ENCODE measurements around the gene DDI2. TPM values are rescaled to one million over a fixed set of nuclear protein-coding genes. Genes with fewer than 3 reads are reported as not detected.

Gene DDI2
- total and polyA plus RNA-seq, 10 of the 15 experiments (the other 5 are each of a cell fraction or from before 2014, with no cell fraction given) = 3.3 to 33.1 (median 11.6) TPM

DNA sequence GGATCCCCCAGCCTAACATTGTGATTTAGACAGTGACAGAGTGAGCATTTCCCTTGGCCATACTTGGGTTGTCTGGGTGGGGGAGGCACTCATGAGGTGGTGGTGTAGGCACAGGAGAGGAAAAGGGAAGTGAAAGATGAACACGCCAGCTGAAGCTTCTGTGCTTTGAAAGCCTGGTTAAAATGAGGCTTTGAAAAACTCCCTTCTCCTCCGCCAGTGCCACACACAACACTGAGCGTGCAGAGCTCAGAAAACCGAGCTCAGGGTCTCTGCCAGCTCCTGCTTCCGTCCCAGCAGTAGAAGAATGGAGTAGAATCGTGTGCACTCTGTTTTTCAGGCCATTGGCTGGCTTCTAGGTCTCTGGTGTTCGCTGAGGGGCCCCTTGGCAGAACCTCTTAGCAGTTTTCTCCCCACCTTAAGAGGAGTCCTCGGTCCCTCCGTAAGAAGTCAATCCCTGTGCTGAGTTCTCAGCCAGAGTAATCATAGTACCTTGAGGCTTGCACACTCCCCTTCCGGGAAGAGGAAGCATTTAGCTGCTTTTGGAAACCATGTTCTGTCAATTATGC, 79.8 kb downstream of the DDI2 start (continued):
- no peak for TF ChIP-seq ZNF592 (IDR thresholded peaks at IDR 0.05)
- TF ChIP-seq CHD1 (IDR thresholded peaks at IDR 0.05; ENCODE audit: low read depth, low read length) = no peak
- TF ChIP-seq CREM (IDR thresholded peaks at IDR 0.05; ENCODE audit: low read depth) = peak; percentile 58; the same call in 1 of the 2 replicates
- TF ChIP-seq, protein P1, sequence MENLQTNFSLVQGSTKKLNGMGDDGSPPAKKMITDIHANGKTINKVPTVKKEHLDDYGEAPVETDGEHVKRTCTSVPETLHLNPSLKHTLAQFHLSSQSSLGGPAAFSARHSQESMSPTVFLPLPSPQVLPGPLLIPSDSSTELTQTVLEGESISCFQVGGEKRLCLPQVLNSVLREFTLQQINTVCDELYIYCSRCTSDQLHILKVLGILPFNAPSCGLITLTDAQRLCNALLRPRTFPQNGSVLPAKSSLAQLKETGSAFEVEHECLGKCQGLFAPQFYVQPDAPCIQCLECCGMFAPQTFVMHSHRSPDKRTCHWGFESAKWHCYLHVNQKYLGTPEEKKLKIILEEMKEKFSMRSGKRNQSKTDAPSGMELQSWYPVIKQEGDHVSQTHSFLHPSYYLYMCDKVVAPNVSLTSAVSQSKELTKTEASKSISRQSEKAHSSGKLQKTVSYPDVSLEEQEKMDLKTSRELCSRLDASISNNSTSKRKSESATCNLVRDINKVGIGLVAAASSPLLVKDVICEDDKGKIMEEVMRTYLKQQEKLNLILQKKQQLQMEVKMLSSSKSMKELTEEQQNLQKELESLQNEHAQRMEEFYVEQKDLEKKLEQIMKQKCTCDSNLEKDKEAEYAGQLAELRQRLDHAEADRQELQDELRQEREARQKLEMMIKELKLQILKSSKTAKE (IDR thresholded peaks at IDR 0.05; ENCODE audit: low read depth, poor library complexity, severe bottlenecking) = peak; percentile 84
- no peak for TF ChIP-seq CHD4 (IDR thresholded peaks at IDR 0.05)
- 0 out of 2 replicates have a peak, but pooled peaks have one; percentile 19 for TF ChIP-seq CBX5 (IDR thresholded peaks at IDR 0.05; ENCODE audit: low read depth)
- no peak for TF ChIP-seq KLF5 (IDR thresholded peaks at IDR 0.05; ENCODE audit: partially characterized antibody)
- TF ChIP-seq KAT2A (conservative IDR thresholded peaks at IDR 0.05; ENCODE audit: control insufficient read depth, low read depth, low read length) = no peak
- TF ChIP-seq TCF3 (IDR thresholded peaks at IDR 0.05; ENCODE audit: borderline replicate concordance, insufficient read depth, low read depth, low read length) = 0 out of 2 replicates have a peak, but pooled peaks have one; percentile 15
- TF ChIP-seq, protein P2, sequence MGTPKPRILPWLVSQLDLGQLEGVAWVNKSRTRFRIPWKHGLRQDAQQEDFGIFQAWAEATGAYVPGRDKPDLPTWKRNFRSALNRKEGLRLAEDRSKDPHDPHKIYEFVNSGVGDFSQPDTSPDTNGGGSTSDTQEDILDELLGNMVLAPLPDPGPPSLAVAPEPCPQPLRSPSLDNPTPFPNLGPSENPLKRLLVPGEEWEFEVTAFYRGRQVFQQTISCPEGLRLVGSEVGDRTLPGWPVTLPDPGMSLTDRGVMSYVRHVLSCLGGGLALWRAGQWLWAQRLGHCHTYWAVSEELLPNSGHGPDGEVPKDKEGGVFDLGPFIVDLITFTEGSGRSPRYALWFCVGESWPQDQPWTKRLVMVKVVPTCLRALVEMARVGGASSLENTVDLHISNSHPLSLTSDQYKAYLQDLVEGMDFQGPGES (IDR thresholded peaks at IDR 0.05) = no peak
- TF ChIP-seq SPI1 (IDR thresholded peaks at IDR 0.05; ENCODE audit: borderline replicate concordance, insufficient read depth, low read depth, low read length) = peak; percentile 100
- TF ChIP-seq, protein P3, sequence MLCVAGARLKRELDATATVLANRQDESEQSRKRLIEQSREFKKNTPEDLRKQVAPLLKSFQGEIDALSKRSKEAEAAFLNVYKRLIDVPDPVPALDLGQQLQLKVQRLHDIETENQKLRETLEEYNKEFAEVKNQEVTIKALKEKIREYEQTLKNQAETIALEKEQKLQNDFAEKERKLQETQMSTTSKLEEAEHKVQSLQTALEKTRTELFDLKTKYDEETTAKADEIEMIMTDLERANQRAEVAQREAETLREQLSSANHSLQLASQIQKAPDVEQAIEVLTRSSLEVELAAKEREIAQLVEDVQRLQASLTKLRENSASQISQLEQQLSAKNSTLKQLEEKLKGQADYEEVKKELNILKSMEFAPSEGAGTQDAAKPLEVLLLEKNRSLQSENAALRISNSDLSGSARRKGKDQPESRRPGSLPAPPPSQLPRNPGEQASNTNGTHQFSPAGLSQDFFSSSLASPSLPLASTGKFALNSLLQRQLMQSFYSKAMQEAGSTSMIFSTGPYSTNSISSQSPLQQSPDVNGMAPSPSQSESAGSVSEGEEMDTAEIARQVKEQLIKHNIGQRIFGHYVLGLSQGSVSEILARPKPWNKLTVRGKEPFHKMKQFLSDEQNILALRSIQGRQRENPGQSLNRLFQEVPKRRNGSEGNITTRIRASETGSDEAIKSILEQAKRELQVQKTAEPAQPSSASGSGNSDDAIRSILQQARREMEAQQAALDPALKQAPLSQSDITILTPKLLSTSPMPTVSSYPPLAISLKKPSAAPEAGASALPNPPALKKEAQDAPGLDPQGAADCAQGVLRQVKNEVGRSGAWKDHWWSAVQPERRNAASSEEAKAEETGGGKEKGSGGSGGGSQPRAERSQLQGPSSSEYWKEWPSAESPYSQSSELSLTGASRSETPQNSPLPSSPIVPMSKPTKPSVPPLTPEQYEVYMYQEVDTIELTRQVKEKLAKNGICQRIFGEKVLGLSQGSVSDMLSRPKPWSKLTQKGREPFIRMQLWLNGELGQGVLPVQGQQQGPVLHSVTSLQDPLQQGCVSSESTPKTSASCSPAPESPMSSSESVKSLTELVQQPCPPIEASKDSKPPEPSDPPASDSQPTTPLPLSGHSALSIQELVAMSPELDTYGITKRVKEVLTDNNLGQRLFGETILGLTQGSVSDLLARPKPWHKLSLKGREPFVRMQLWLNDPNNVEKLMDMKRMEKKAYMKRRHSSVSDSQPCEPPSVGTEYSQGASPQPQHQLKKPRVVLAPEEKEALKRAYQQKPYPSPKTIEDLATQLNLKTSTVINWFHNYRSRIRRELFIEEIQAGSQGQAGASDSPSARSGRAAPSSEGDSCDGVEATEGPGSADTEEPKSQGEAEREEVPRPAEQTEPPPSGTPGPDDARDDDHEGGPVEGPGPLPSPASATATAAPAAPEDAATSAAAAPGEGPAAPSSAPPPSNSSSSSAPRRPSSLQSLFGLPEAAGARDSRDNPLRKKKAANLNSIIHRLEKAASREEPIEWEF (IDR thresholded peaks at IDR 0.05; ENCODE audit: insufficient replicate concordance, low read depth, low read length) = no peak
- TF ChIP-seq, protein P4, sequence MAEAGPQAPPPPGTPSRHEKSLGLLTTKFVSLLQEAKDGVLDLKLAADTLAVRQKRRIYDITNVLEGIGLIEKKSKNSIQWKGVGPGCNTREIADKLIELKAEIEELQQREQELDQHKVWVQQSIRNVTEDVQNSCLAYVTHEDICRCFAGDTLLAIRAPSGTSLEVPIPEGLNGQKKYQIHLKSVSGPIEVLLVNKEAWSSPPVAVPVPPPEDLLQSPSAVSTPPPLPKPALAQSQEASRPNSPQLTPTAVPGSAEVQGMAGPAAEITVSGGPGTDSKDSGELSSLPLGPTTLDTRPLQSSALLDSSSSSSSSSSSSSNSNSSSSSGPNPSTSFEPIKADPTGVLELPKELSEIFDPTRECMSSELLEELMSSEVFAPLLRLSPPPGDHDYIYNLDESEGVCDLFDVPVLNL (IDR thresholded peaks at IDR 0.05; ENCODE audit: low read depth, low read length) = no peak
- TF ChIP-seq HDGF (IDR thresholded peaks at IDR 0.05) = no peak
- TF ChIP-seq HDAC2 (IDR thresholded peaks at IDR 0.05) = no peak
- no peak for TF ChIP-seq ZNF384 (IDR thresholded peaks at IDR 0.05; ENCODE audit: borderline replicate concordance, low read depth, low read length)

Data from GM12878 (cell line).